ENCODE data around the gene RGL4. TPM values are rescaled to one million over a fixed set of nuclear protein-coding genes. Genes with fewer than 3 reads are reported as not detected.

Gene RGL4
- total and polyA plus RNA-seq, 2 of the 8 experiments (the other 6 are each of a cell fraction or from before 2014, with no cell fraction given) = not detected

DNA sequence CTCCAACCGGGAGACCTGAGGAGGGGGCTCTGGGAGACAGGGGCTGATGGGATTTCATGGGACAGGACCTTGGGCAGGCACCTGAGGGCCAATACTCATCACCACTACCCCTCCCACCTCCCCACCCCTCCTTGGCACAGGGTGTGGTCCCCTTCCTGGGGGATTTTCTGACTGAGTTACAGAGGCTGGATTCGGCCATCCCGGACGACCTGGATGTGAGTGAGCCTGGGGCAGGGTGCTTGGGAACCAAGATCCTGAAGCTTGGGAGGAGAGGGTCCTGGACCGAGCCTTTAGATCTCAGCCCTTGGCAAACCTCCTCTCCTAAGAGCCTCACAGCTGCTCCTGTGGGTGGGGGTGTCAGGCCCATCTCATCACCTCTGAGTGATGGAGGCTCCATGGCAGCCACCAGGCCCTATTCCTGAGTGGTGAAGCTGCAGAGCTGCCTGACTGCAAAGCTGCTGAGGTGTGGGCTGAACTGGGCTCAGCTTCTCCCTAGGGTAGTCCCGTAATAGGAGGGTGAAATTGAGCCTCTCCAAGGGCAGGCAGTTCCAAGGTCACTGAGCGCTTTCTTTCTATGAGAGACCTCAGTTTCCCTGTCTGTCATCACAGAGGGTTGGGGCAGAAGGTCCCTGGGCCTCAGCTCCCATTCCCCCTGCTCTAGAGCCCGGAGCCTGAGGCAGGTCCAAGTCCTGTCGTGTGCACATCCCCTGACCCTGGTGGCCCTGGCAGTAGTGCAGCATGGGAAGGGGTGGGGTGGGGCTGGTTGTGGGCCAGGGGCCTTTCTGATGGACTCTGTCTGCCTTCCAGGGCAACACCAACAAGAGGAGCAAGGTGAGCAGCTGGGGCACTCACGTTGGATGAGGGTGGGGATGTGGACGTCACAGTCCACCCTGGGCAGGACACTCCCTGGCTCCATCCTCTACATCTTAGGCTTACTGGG is 6.5 kb downstream of the RGL4 start:
- H4K5ac ChIP-seq (ENCODE audit: insufficient read length, low read depth, low read length) = no peak overlapping the region
- no peaks in the 10 kb centered on the region for H3K4me1 ChIP-seq (replicated peaks in 1 of 4; ENCODE audit: control insufficient read depth in 3 of 4, insufficient read depth in 4 of 4, low read length in 3 of 4)
- H3K4me3 ChIP-seq (ENCODE audit: extremely low read depth in 1 of 4, insufficient read depth in 2 of 4, low read depth in 3 of 4, low read length in 4 of 4) = no peak overlapping the region
- H4K8ac ChIP-seq (ENCODE audit: extremely low read depth, insufficient read depth, low read length) = no peak overlapping the region
- peaks cover 10 to 25% of the 10 kb centered on the region in 2 experiments for H4K20me1 ChIP-seq (replicated peaks in 1 of 2; ENCODE audit: control insufficient read depth in 1 of 2, insufficient read depth in 2 of 2, low read length in 2 of 2)
- no peak overlapping the region for H3K18ac ChIP-seq (ENCODE audit: extremely low read depth, low read length)
- no peak overlapping the region for H2BK5ac ChIP-seq (ENCODE audit: low read depth, low read length)
- no peak overlapping the region for H3K23ac ChIP-seq (ENCODE audit: insufficient read length)
- no peak overlapping the region for H2BK20ac ChIP-seq (ENCODE audit: low read length)
- FAIRE-seq = no peak
- H3K36me3 ChIP-seq (ENCODE audit: control insufficient read depth in 2 of 4, insufficient read depth in 4 of 4, low read length in 3 of 4) = peaks cover 6 to 24% (median 11%) of the 10 kb centered on the region in 4 experiments; a peak in 5 of 8 replicates
- no peak overlapping the region for H4K91ac ChIP-seq (replicated peaks; ENCODE audit: insufficient read length, low read length)
- no peak overlapping the region for H3K4me2 ChIP-seq (ENCODE audit: insufficient read depth in 1 of 2, low read depth in 2 of 2, low read length in 2 of 2)
- H3K79me1 ChIP-seq (ENCODE audit: low read depth, low read length) = peaks cover 4% of the 10 kb centered on the region; the same call in 1 of the 2 replicates
- H2BK120ac ChIP-seq (replicated peaks; ENCODE audit: low read depth, low read length) = no peak overlapping the region
- DNase-seq (ENCODE audit: low read depth in 1 of 2, low spot score in 2 of 2) = no peak
- ChIA-PET POLR2A (ENCODE audit: partially characterized antibody) (interaction anchor here (0.6 kb wide), 2 partner anchors 45 to 161 kb away, joined by 3 read pairs; no protein-coding TSS in a partner anchor), CTCF (ENCODE audit: partially characterized antibody) (interaction anchor here (1.1 to 1.2 kb wide), 3 partner anchors 12 to 70 kb away, joined by 3 to 4 read pairs (median 3); no protein-coding TSS in a partner anchor)
- WGBS, 2 experiments (ENCODE audit: extremely low coverage in 1 of 2, insufficient coverage in 1 of 2, insufficient read length in 1 of 2, insufficient replicate concordance in 2 of 2, low coverage in 1 of 2, low lambda C conversion rate in 2 of 2, missing lambda C conversion rate in 1 of 2) = 93% methylated on average over 11 of the region's 11 CpGs; no CpG with 5 or more reads in 1 of the 2 experiments
- H3K27ac ChIP-seq (ENCODE audit: low read depth, low read length) = no peak overlapping the region
- H3K27me3 ChIP-seq (replicated peaks in 1 of 4; ENCODE audit: control insufficient read depth in 3 of 4, extremely low read depth in 1 of 4, insufficient read depth in 3 of 4, low read length in 3 of 4) = no peaks in the 10 kb centered on the region
- no peaks in the 10 kb centered on the region for H3K9me3 ChIP-seq (ENCODE audit: insufficient read depth in 2 of 2, low read depth in 1 of 2, low read length in 1 of 2)
- H2AK5ac ChIP-seq (ENCODE audit: low read depth, low read length) = no peak overlapping the region
- H3K9ac ChIP-seq (replicated peaks in 1 of 4; ENCODE audit: extremely low read depth in 1 of 4, low read depth in 3 of 4, low read length in 3 of 4) = no peak overlapping the region
- no peak overlapping the region for H2BK12ac ChIP-seq (ENCODE audit: low read depth, low read length)
- no peak overlapping the region for H2BK15ac ChIP-seq (ENCODE audit: low read length)
- H3K23me2 ChIP-seq (ENCODE audit: low read depth, low read length) = no peaks in the 10 kb centered on the region
- H3K56ac ChIP-seq (replicated peaks; ENCODE audit: insufficient read length, low read depth, low read length) = no peak overlapping the region
- H3K14ac ChIP-seq (ENCODE audit: insufficient read length) = no peak overlapping the region
- H2AFZ ChIP-seq (ENCODE audit: low read length) = no peak overlapping the region
- H3K79me2 ChIP-seq (ENCODE audit: control insufficient read depth in 1 of 2, insufficient read depth in 2 of 2, low read length in 2 of 2) = peaks cover 0 to 7% of the 10 kb centered on the region in 2 experiments; a peak in 2 of 4 replicates
- H3K4ac ChIP-seq (replicated peaks; ENCODE audit: insufficient read length, low read depth, low read length) = no peak overlapping the region
- TF ChIP-seq POU5F1 (IDR thresholded peaks at IDR 0.05; ENCODE audit: low read depth, low read length) (no peak), GABPA (IDR thresholded peaks at IDR 0.05; ENCODE audit: borderline replicate concordance, insufficient read depth, low read length) (no peak), TCF12 (IDR thresholded peaks at IDR 0.05; ENCODE audit: low read depth, low read length) (no peak), SRF (IDR thresholded peaks at IDR 0.05; ENCODE audit: low read depth, low read length) (no peak), CTBP2 (IDR thresholded peaks at IDR 0.05; ENCODE audit: borderline replicate concordance, insufficient read depth, insufficient read length, low read length) (no peak), SUZ12 (IDR thresholded peaks at IDR 0.05; ENCODE audit: low read length) (no peak), RBBP5 (IDR thresholded peaks at IDR 0.05; ENCODE audit: borderline replicate concordance, low read depth, low read length) (no peak), ZNF274 (IDR thresholded peaks at IDR 0.05; ENCODE audit: borderline replicate concordance, extremely low read depth, low read length) (no peak), BACH1 (IDR thresholded peaks at IDR 0.05; ENCODE audit: low read length) (no peak), CBX5 (IDR thresholded peaks at IDR 0.05; ENCODE audit: low read depth, low read length) (no peak), GTF2F1 (IDR thresholded peaks at IDR 0.05; ENCODE audit: borderline replicate concordance, low read depth, low read length) (no peak), MAFK (IDR thresholded peaks at IDR 0.05; ENCODE audit: low read depth, low read length) (no peak)

Measured in H1 (cell line).